GM21529 (cell line): Measurements from ENCODE around the gene CBX7.
"Not testable (repeated sequence)": the region's sequence is repeated elsewhere in the genome, so short reads cannot be mapped to it uniquely, and the experiment has no call there.

ENCODE experiments used
- ATAC-seq: cut with Tn5 transposase; IDR thresholded peaks from one replicate; pipeline ENCODE4 v1.9.1; 2021; ENCODE audit not compliant: unreplicated experiment

CBX7 gene

GRCh38 chr22:39174498-39175352, 22.2 kb upstream of the CBX7 start:
- ATAC-seq = no peak

DNA sequence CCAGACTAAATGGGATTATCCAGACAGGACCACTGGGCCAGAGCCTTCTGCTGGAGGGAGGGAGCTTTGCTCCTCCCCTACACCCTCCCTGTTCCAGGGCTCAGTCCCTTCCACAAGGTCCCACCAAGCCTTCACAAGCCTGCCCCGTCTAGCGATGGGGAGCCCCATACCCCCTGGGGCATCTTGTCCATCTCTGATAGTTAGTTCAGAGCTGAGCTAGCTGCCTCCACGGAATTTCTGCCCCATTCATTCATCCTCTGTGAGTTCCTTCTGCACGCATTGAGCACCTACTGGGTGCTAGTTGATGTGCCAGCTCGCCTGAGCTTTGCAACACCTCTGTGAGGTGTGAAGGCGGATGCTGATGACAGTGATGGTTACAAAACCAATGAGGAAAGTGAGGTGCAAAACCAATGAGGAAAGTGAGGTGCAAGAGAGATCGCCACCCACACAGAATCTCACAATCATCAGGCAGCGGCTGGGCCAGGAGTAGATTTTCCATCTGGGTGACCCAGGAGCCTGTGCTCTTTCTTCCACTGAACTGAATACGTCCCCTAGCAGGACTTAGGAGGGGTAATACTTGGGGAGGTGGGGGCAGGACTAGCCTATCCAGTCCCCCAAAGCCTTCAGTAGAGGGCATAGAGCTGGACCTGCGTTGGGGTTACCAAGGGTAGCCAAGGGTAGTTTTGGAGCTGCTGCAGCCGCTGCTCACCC, 21.5 kb upstream of the CBX7 start:
- ATAC-seq = no peak

GRCh38 chr22:39173050-39173706, 20.7 kb upstream of the CBX7 start:
- ATAC-seq = no peak

GRCh38 chr22:39172265-39173049, 20.0 kb upstream of the CBX7 start:
- not testable (repeated sequence) for ATAC-seq

DNA sequence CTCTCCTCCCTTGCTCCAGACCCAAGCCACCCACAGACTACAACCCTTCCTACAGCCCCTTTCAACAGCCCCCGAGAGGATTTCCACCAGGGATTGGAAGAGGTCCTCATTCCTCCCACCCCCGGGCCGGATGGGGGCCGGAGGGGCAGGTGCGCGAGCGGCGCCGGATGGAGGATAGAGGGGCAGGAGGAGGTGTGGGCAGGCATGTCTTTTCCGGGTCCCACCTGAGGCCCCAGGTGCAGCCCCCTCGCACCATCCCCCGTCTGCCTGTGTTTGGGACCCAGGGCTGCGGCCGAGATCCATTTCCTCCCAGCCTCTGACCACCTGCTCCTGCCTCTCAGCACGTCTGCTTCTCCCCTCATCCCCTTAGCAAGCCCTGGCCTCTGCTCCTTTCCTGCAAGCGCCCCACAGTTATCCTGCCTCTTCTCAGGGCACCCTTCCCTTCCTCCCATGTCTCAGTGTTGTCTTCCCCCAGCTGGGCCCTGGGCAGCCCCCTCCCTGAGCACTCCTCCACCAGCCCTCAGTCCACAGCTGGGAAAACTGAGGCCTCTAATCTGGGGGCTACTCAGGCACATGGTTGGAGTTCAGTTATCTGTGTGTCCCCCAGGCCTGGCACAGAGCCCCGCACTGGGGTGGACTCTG, 19.3 kb upstream of the CBX7 start:
- ATAC-seq = no peak

GRCh38 chr22:39170825-39171622, 18.5 kb upstream of the CBX7 start:
- ATAC-seq = no peak

DNA sequence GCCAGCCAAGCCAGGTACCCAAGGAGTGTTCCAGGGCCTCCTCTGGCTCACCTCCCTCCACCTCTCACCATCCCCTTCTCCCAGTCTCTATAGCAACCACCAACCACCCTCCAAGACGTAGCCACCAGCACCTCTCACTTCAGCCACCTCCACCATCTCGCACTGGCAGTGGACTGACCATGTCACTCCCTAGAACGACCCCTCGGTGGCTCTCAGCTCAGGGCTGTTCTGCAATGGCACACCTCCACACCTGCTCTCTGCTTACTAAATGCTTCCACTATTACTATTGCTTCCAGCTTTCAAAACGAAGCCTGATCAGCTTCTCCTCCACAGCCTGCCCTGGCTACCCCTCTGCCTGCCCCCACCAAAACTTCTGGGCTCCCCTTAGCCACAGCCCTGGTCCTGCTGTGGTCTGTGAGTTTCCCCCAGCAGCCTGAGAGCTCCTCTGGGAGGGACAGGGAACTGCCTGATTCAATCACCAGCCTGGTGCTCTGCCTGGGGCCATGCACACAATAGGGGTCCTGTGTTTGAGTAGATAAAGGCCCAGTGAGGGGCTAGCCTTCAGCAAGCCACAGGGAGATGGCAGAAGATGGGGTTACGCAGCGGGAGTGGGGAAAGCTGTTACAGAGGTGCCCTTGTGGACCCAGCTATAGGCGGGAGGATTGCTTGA, 17.5 kb upstream of the CBX7 start:
- ATAC-seq = no peak

GRCh38 chr22:39166547-39166946, 14.1 kb upstream of the CBX7 start:
- no peak for ATAC-seq

DNA sequence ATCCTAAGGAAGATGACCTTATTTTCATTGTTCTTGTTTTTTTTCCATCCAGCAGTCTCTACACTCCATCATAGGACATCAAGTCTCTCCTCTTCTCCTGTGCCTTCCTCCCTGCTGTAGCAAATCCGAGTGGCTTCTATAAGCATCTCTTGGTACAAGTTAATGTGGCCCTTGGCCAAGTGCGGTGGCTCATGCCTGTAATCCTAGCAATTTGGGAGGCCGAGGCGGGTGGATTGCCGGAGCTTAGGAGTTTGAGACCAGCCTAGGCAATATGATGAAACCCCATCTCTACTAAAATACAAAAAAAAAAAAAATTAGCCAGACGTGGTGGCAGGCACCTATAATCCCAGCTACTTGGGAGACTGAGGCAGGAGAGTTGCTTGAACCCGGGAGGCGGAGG, 3.6 kb upstream of the CBX7 start:
- ATAC-seq = not testable (repeated sequence)

GRCh38 chr22:39155421-39155820, 2.9 kb upstream of the CBX7 start:
- no peak for ATAC-seq

DNA sequence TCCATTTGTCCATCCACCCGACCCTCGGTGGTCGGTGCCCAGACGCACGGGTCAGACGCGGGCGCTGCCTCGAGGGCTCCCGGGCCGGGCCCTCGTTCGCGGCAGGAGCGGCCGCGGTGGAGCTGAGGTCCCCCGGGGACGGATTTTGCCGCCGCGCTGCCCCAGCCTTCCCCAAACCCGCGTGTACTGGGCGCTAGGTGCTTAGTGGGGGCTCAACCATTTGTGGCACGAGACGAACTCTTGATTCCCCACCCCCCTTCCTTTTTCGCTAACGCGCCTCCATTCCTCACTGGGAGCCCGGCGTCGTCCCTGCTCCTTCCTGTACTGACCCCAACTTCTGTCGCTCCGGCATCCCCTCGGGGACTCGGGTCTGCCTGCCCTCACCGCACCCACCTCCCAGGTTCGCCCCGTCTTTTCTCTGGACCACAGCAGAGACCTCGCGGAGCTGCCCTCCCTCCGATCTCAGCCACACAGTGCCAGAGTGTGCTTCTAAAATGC, 789 bp upstream of the CBX7 start:
- ATAC-seq = no peak

DNA sequence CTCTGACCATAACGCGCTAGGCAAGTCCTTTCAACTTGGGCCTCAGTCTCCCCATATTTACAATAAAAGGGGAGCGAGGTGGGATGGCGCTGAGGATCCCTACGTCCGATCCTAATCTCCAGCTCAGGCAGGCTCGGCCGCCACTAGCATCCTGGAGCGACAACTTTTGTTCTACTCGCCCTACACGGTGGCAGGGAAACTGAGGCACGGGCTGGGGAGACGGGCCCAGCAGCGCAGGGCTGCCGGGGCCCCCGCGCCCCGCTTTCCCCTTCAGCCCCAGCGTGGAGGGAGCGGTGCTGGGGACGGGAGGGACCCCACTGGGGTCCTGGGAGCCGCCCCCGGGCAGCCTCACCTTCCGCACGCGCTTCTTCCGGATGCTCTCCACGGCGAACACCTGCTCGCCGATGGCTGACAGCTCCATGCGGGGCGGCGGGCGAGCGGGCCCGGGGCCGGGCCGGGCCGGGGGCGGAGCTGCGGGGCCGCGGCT, 413 bp downstream of the CBX7 start:
- no peak for ATAC-seq

- no peak for ATAC-seq
Observed at GRCh38 chr22:39151329-39151975, 1.0 kb downstream of the CBX7 start.

DNA sequence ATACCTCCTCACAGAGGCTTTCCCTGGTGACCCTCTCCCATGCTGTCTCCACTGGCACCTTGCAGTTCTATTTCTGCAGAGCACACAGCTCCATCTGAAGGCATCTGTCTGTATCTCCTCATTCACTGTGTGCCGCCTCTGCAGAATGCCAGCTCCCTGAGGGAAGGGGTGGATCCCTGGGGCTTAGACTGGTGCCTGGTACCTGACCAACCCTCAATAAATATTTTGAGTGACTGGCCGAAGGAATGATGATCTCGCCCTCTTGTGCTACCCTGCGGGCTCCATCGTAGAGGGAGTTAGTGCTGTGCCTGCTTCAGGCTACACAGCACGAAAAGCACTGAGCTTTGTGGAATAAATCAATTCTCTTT, 1.6 kb downstream of the CBX7 start:
- ATAC-seq = no peak

GRCh38 chr22:39149915-39150847, 2.3 kb downstream of the CBX7 start:
- ATAC-seq = no peak

DNA sequence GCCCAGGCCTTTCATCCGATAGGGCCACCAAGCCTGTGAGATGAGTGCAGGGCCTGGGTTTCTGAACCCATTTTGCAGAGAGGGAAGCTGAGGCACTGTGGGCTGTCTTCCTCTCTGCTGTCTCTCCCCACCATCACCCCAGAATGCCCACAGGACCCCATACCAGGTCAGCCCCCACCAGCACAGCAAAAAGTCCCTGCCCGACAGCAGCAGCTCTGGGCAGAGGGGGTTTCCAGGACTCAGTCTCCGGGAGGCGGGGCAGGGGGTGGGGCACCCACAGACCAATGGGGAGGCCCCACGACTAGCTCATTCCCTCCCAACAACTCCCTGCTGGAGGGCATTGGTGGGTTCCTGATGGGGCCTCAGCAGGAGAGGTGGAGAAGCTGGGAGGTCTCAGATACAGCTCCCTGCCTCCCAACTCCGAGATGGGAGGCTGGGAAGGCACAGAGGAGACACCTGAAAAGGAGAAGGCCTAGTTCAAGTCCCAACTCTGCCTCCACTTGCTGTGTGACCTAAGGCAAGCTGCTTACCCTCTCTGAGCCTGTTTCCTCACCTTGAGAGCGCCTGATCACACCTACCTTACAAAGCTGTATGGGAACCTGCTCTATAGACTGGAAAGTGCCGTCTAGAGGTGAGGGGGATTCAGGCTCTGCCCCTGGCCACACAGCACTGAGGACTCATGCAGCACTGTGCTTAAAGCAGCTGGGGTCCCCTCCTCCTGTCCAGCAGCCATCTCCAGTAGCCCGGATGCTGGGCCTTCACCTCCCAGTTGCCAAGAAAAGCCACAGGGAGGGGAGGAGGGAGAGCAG, 3.5 kb downstream of the CBX7 start:
- no peak for ATAC-seq
